ENCODE results near the gene CDKAL1.

Gene CDKAL1

GRCh38 chr6:20810727-20811108 is 276.5 kb downstream of the CDKAL1 start:
- Histone ChIP-seq H3K4me2 (ENCODE audit: insufficient read depth, low read length) (no peak overlapping the region), H3K27me3 (ENCODE audit: insufficient read depth, low read length, poor library complexity) (no peaks in the 10 kb centered on the region), H3K4me1 (ENCODE audit: insufficient read depth, low read length) (no peaks in the 10 kb centered on the region), H4K20me1 (ENCODE audit: insufficient read depth, low read length) (no peaks in the 10 kb centered on the region), H3K9me3 (ENCODE audit: insufficient read depth, low read length, severe bottlenecking) (peaks cover 2% of the 10 kb centered on the region), H3K79me2 (ENCODE audit: insufficient read depth, low read length) (no peaks in the 10 kb centered on the region), H3K9ac (ENCODE audit: low read depth, low read length) (no peak overlapping the region), H2AFZ (ENCODE audit: low read depth, low read length) (no peak overlapping the region), H3K36me3 (ENCODE audit: insufficient read depth, low read length) (no peaks in the 10 kb centered on the region), H3K4me3 (ENCODE audit: low read depth in 1 of 2, low read length in 2 of 2) (no peak overlapping the region), H3K27ac (ENCODE audit: low read length) (no peak overlapping the region)
- no peak for DNase-seq
- no peak for ATAC-seq (ENCODE audit: insufficient read depth, low read depth)
- no peak for TF ChIP-seq CTCF (IDR thresholded peaks at IDR 0.05; ENCODE audit: borderline replicate concordance, extremely low read depth, low read length, poor library complexity, severe bottlenecking)
- no peak for TF ChIP-seq EZH2 (IDR thresholded peaks at IDR 0.05; ENCODE audit: borderline replicate concordance, low read depth, low read length, severe bottlenecking)

DNA sequence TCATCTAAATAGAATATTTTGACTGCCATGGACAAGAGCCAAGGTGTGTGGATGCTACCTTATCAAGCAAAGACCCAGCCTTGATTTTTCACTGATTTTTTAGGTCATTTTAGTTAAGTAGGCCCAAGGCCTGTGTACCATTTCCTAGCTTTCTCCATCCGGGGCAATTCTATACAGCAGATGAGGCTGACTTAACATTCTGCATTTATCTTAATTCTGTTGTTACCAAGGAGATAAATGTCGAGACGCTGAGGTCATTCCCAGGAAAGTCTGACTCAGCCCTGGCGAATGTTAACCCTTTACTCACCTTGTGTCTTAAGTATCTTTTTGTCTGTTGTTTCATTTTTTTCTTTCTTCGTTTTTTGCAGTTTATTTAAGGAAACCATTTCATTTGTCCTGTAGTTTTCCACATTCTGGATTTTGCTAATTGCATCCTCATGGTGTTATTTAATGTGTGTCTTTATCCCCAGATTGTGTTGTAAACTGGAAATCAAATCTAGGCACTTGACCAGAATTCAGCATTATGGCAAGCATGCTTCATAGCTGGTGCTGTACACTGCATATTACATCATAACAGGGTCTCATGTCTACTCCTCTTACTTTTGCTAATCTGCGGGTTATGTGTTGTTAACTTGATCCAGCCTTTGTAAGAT is 277.0 kb downstream of the CDKAL1 start:
- Histone ChIP-seq H3K79me2 (ENCODE audit: insufficient read depth, low read length) (no peaks in the 10 kb centered on the region), H3K27me3 (ENCODE audit: insufficient read depth, low read length, poor library complexity) (no peaks in the 10 kb centered on the region), H3K9me3 (ENCODE audit: insufficient read depth, low read length, severe bottlenecking) (peaks cover 2% of the 10 kb centered on the region), H3K4me1 (ENCODE audit: insufficient read depth, low read length) (no peaks in the 10 kb centered on the region), H3K36me3 (ENCODE audit: insufficient read depth, low read length) (no peaks in the 10 kb centered on the region), H3K4me2 (ENCODE audit: insufficient read depth, low read length) (no peak overlapping the region), H3K4me3 (ENCODE audit: low read depth in 1 of 2, low read length in 2 of 2) (no peak overlapping the region), H2AFZ (ENCODE audit: low read depth, low read length) (no peak overlapping the region), H3K27ac (ENCODE audit: low read length) (no peak overlapping the region), H3K9ac (ENCODE audit: low read depth, low read length) (no peak overlapping the region), H4K20me1 (ENCODE audit: insufficient read depth, low read length) (no peaks in the 10 kb centered on the region)
- TF ChIP-seq CTCF (IDR thresholded peaks at IDR 0.05; ENCODE audit: borderline replicate concordance, extremely low read depth, low read length, poor library complexity, severe bottlenecking) (no peak), EZH2 (IDR thresholded peaks at IDR 0.05; ENCODE audit: borderline replicate concordance, low read depth, low read length, severe bottlenecking) (no peak)
- ATAC-seq (ENCODE audit: insufficient read depth, low read depth) (no peak), DNase-seq (no peak)

DNA sequence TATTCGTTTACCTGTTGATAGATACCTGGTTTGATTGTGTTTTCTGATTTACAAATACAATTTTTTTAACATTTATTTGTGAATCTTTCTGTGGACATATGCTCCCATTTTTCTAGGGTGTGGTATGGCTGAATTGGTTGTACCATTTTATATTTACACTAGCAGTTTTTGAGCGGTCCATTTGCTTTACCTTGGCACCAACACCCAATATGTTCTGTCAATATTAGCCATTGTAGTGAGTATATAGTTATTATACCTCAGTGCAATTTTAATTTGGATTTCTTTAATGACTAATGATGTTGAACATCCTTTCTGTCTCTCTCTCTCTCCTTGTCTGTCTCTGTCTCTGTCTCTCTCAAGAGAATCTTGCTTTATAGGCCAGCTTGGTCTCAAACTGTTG is 278.5 kb downstream of the CDKAL1 start:
- no peak overlapping the region for H3K4me2 ChIP-seq (ENCODE audit: insufficient read depth, low read length)
- H3K27ac ChIP-seq (ENCODE audit: low read length) = no peak overlapping the region
- H3K4me3 ChIP-seq (ENCODE audit: low read depth in 1 of 2, low read length in 2 of 2) = no peak overlapping the region
- H3K9me3 ChIP-seq (ENCODE audit: insufficient read depth, low read length, severe bottlenecking) = peaks cover 2% of the 10 kb centered on the region
- H2AFZ ChIP-seq (ENCODE audit: low read depth, low read length) = no peak overlapping the region
- H3K36me3 ChIP-seq (ENCODE audit: insufficient read depth, low read length) = no peaks in the 10 kb centered on the region
- H3K9ac ChIP-seq (ENCODE audit: low read depth, low read length) = no peak overlapping the region
- no peaks in the 10 kb centered on the region for H3K27me3 ChIP-seq (ENCODE audit: insufficient read depth, low read length, poor library complexity)
- H4K20me1 ChIP-seq (ENCODE audit: insufficient read depth, low read length) = no peaks in the 10 kb centered on the region
- TF ChIP-seq EZH2 (IDR thresholded peaks at IDR 0.05; ENCODE audit: borderline replicate concordance, low read depth, low read length, severe bottlenecking) = no peak
- no peak for TF ChIP-seq CTCF (IDR thresholded peaks at IDR 0.05; ENCODE audit: borderline replicate concordance, extremely low read depth, low read length, poor library complexity, severe bottlenecking)
- H3K4me1 ChIP-seq (ENCODE audit: insufficient read depth, low read length) = no peaks in the 10 kb centered on the region
- H3K79me2 ChIP-seq (ENCODE audit: insufficient read depth, low read length) = no peaks in the 10 kb centered on the region
- ATAC-seq (ENCODE audit: insufficient read depth, low read depth) (no peak), DNase-seq (no peak)

Data from DND-41 (cell line).